GM12801 (cell line): ENCODE results near the gene SMARCA2.

Experiments
- CTCF ChIP-seq: IDR thresholded peaks from one replicate; pipeline ENCODE4 v1.5.1; 2011; ENCODE audit warnings: control low read depth; ENCODE audit not compliant: insufficient read length; ENCODE audit errors: extremely low read depth

The SMARCA2 gene

GRCh38 chr9:2029666-2030170 is 14.6 kb downstream of the SMARCA2 start:
- no peak for TF ChIP-seq CTCF

DNA sequence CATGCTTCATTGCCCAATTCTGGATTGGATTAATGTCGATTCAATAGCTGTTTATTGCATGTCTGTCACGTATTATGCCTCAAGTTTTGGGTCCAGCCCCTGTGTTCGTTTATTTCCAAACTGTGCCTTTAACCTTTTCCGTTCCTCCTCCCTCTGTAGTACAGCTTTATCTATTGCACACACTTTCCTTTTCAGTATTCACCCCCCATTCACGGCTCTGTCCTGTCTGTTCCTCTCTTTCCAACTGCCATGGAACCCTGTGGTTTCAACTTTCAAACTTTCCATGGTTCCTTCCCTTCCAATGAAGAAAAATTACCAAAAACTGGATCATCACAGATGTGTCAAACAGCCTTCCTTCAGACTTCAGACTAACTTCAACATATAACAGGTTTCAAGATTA is 17.1 kb downstream of the SMARCA2 start:
- TF ChIP-seq CTCF, result no peak

- no peak for TF ChIP-seq CTCF
Measured at GRCh38 chr9:2036844-2037243, 21.7 kb downstream of the SMARCA2 start.

- TF ChIP-seq CTCF, result no peak
Measured at GRCh38 chr9:2039294-2040180, 24.4 kb downstream of the SMARCA2 start.

DNA sequence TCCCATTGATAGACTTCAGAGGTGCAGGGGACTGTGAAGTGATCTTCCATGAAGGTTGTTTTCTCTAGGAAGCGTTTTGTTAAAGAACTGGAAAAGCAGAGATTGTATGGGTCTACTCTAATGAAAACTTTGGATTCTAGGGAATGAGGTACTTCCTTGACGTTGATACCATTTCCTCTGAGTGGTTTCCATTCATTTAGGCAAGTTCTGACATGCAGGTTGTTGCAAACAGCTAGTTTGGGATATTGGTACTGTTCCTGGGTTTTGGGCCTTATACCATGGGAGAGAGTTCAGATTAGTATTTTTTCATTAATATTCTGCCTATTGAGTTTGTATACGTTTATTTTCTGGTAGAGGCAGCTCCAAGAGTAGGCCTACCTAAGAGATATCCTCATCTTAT is 25.7 kb downstream of the SMARCA2 start:
- no peak for TF ChIP-seq CTCF

DNA sequence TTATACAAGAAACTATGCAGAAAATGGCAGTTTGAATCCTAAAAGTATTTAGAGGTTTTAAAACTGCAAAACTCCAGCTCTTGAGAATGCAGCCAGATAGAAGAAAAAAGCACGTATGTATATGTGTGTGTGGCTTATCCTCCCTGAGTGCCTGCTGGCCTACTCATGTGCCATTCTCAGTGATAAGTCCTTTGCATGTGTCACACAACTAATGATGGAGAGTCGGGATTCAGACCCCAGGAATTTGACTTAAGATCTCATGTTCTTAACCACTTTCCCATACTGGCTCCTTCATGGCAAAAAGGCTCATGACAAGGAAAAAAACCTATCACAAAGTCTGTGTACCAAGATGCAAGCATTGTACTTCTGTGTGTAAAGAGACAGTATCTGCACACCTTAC is 26.6 kb downstream of the SMARCA2 start:
- TF ChIP-seq CTCF, result no peak

GRCh38 chr9:2043243-2043642 is 28.1 kb downstream of the SMARCA2 start:
- no peak for TF ChIP-seq CTCF
